Putamen (tissue), 1 donor: ENCODE data around the gene C2CD4A.
"Not testable (repeated sequence)": the region's sequence is repeated elsewhere in the genome, so short reads cannot be mapped to it uniquely, and the experiment has no call there.

Experiments
- DNase-seq: peaks from one replicate; pipeline ENCODE4 v3.0.0-alpha.2; 2016; ENCODE audit warnings: low spot score

The C2CD4A gene

GRCh38 chr15:62066663-62067447 lies at the start of gene C2CD4A:
C2CD4A (plus strand) TSS chr15:62066977; CDS start chr15:62067614, 637 bp downstream.
- peak; percentile 42 for DNase-seq

- DNase-seq: no peak
Measured at GRCh38 chr15:62020576-62021160, 46.1 kb upstream of the C2CD4A start.

- no peak for DNase-seq
Measured at GRCh38 chr15:62021991-62022600, 44.7 kb upstream of the C2CD4A start.

- DNase-seq: no peak
Measured at GRCh38 chr15:62026487-62027262, 40.1 kb upstream of the C2CD4A start.

GRCh38 chr15:62027263-62027565 lies 39.6 kb upstream of the C2CD4A start:
- no peak for DNase-seq

- DNase-seq: no peak
Measured at GRCh38 chr15:62027916-62028315, 38.9 kb upstream of the C2CD4A start.

- DNase-seq: no peak
Measured at GRCh38 chr15:62035256-62035924, 31.4 kb upstream of the C2CD4A start.

GRCh38 chr15:62046078-62046743 lies 20.6 kb upstream of the C2CD4A start:
- DNase-seq: no peak

- no peak for DNase-seq
Measured at GRCh38 chr15:62047282-62047827, 19.4 kb upstream of the C2CD4A start.

GRCh38 chr15:62048254-62048653 lies 18.5 kb upstream of the C2CD4A start:
- not testable (repeated sequence) for DNase-seq

- DNase-seq: no peak
Measured at GRCh38 chr15:62050115-62050514, 16.7 kb upstream of the C2CD4A start.

- DNase-seq: no peak
Measured at GRCh38 chr15:62051166-62051565, 15.6 kb upstream of the C2CD4A start.

- no peak for DNase-seq
Measured at GRCh38 chr15:62052713-62053112, 14.1 kb upstream of the C2CD4A start.

GRCh38 chr15:62053439-62054085 lies 13.2 kb upstream of the C2CD4A start:
- no peak for DNase-seq

GRCh38 chr15:62054979-62055378 lies 11.8 kb upstream of the C2CD4A start:
- DNase-seq: no peak

- DNase-seq: no peak
Measured at GRCh38 chr15:62057341-62057980, 9.3 kb upstream of the C2CD4A start.

- no peak for DNase-seq
Measured at GRCh38 chr15:62058327-62059028, 8.3 kb upstream of the C2CD4A start.

- no peak for DNase-seq
Measured at GRCh38 chr15:62059108-62059815, 7.5 kb upstream of the C2CD4A start.

- peak; percentile 33 for DNase-seq
Measured at GRCh38 chr15:62059816-62060112, 7.0 kb upstream of the C2CD4A start.
